GM12878 (cell line): Measurements from ENCODE around the gene IMPACT. TPM values are rescaled to one million over a fixed set of nuclear protein-coding genes. Genes with fewer than 3 reads are reported as not detected.

Experiments
- ATAC-seq: fragments of 200-7000 bp; cut with Tn5 transposase; 3 replicates; pipeline ENCODE4 v1.9.1; 2020; ENCODE audit warnings: mild to moderate bottlenecking, moderate library complexity
- BruUV-seq: library from RNA; stranded (reverse); fragments of 400-500 nt; replicated peaks from 2 replicates; lab custom pipeline; 2021; lab: Mats Ljungman, UMichigan
- CTCF ChIA-PET: fragments of 300-600 bp; sonication (Branson Sonifier 250); formaldehyde crosslinking; extraction: SDS; loops from one replicate; lab custom pipeline; 2021; ENCODE audit warnings: inconsistent platforms; lab: Yijun Ruan, JAX
- POLR2A ChIA-PET: fragments of 350-600 bp; formaldehyde crosslinking; extraction: SDS; loops from one replicate; lab custom pipeline; 2021; ENCODE audit warnings: inconsistent platforms; lab: Charles Lee
- RAD21 ChIA-PET: fragments of 300-600 bp; sonication (Branson Sonifier 250); formaldehyde crosslinking; loops from one replicate; lab custom pipeline; 2023; ENCODE audit warnings: antibody characterized with exemption; ENCODE audit not compliant: unreplicated experiment; lab: Charles Lee
- SMC1A ChIA-PET: fragments of 300-600 bp; sonication (Branson Sonifier 250); formaldehyde crosslinking; loops from one replicate; lab custom pipeline; 2023; ENCODE audit not compliant: unreplicated experiment, uncharacterized antibody; lab: Charles Lee
- DNase-seq: peaks from one replicate; pipeline ENCODE4 v3.0.0-alpha.2; 2011; ENCODE audit warnings: low read depth, low spot score
- FAIRE-seq: peaks from 3 replicates; lab custom pipeline; 2011; peaks lifted over from hg19 to GRCh38; lab: Jason Lieb, UNC
- H2AFZ ChIP-seq: 2 replicates; pipeline ENCODE4 v1.6.0; 2011; ENCODE audit warnings: low read depth, low read length, control low read depth; ENCODE audit not compliant: control insufficient read depth
- H3K27ac ChIP-seq: 2 replicates; pipeline ENCODE4 v1.5.1; 2011; ENCODE audit warnings: control low read depth; ENCODE audit not compliant: control insufficient read depth, insufficient read depth
- H3K27me3 ChIP-seq, 2 experiments: replicated peaks in 1 of 2; 2 replicates each; pipeline versions ENCODE4 v1.6.0 to v1.6.1; 2011; ENCODE audit warnings: low read length in 1 of 2; ENCODE audit not compliant: control insufficient read depth in 2 of 2, insufficient read depth in 2 of 2
- H3K36me3 ChIP-seq, 2 experiments: 2 replicates each; pipeline ENCODE4 v1.5.1; 2011; ENCODE audit warnings: low read length in 1 of 2; ENCODE audit not compliant: control insufficient read depth in 2 of 2, insufficient read depth in 2 of 2
- H3K4me1 ChIP-seq: 2 replicates; pipeline ENCODE4 v1.6.1; 2011; ENCODE audit warnings: mild to moderate bottlenecking, low read length, moderate library complexity, mixed read lengths; ENCODE audit not compliant: control insufficient read depth, insufficient read depth
- H3K4me2 ChIP-seq: 2 replicates; pipeline ENCODE4 v1.6.0; 2011; ENCODE audit warnings: control low read depth; ENCODE audit not compliant: control insufficient read depth, insufficient read depth
- H3K4me3 ChIP-seq: fragments of 200-600 bp; sonication (generic); 2 replicates; pipeline ENCODE4 v1.5.1; 2016
- H3K79me2 ChIP-seq: 2 replicates; pipeline ENCODE4 v1.6.0; 2011; ENCODE audit warnings: low read length; ENCODE audit not compliant: control insufficient read depth, insufficient read depth
- H3K9ac ChIP-seq: 2 replicates; pipeline ENCODE4 v1.8.0; 2011; ENCODE audit warnings: low read length, control low read depth, mixed read lengths; ENCODE audit not compliant: control insufficient read depth, insufficient read depth
- H3K9me3 ChIP-seq: replicated peaks from 3 replicates; pipeline ENCODE4 v1.5.1; 2011; ENCODE audit warnings: mild to moderate bottlenecking, low read length; ENCODE audit not compliant: control insufficient read depth, insufficient read depth
- H4K20me1 ChIP-seq: 2 replicates; pipeline ENCODE4 v1.6.0; 2011; ENCODE audit not compliant: control insufficient read depth, insufficient read depth
- ATF7 ChIP-seq: fragments of 450-650 bp; IDR thresholded peaks from 2 replicates; pipeline ENCODE4 v1.6.1; 2016; ENCODE audit warnings: low read depth, mild to moderate bottlenecking
- BHLHE40 ChIP-seq, 2 experiments: fragments of 450-650 bp in 1 of 2; IDR thresholded peaks; 2 replicates each; pipeline ENCODE4 v1.6.1; 2011 to 2017; ENCODE audit warnings: low read depth in 2 of 2, borderline replicate concordance in 1 of 2, improper control_type of control experiment in 1 of 2, low read length in 1 of 2, mild to moderate bottlenecking in 1 of 2
- CBFB ChIP-seq: IDR thresholded peaks from 2 replicates; pipeline ENCODE4 v1.6.1; 2016; ENCODE audit warnings: antibody characterized with exemption, low read depth
- CBX3 ChIP-seq: fragments of 200-600 bp; sonication (generic); IDR thresholded peaks from 2 replicates; pipeline ENCODE4 v1.6.1; 2016; ENCODE audit warnings: low read depth, borderline replicate concordance
- CHD2 ChIP-seq: IDR thresholded peaks from 2 replicates; pipeline ENCODE4 v1.6.1; 2011; ENCODE audit warnings: low read depth, low read length, improper control_type of control experiment, borderline replicate concordance
- JUNB ChIP-seq: IDR thresholded peaks from 2 replicates; pipeline ENCODE4 v1.6.1; 2016; ENCODE audit warnings: antibody characterized with exemption, mild to moderate bottlenecking
- MTA2 ChIP-seq: fragments of 450-650 bp; IDR thresholded peaks from 2 replicates; pipeline ENCODE4 v1.6.1; 2016; ENCODE audit warnings: low read depth, mild to moderate bottlenecking, moderate library complexity
- MYC ChIP-seq: IDR thresholded peaks from 2 replicates; pipeline ENCODE4 v1.6.1; 2011; ENCODE audit warnings: mild to moderate bottlenecking, low read length, moderate library complexity, inconsistent platforms; ENCODE audit not compliant: insufficient read depth, insufficient replicate concordance, insufficient read length, severe bottlenecking
- TBL1XR1 ChIP-seq: IDR thresholded peaks from 2 replicates; pipeline ENCODE4 v1.6.1; 2012; ENCODE audit warnings: low read depth, low read length, improper control_type of control experiment
- YBX1 ChIP-seq: fragments of 450-650 bp; IDR thresholded peaks from 2 replicates; pipeline ENCODE4 v1.6.1; 2016; ENCODE audit warnings: antibody characterized with exemption
- YY1 ChIP-seq: IDR thresholded peaks from 2 replicates; pipeline ENCODE4 v1.6.1; 2011; ENCODE audit warnings: low read depth, mild to moderate bottlenecking, low read length
- WGBS: methylation state at CpG from one replicate; pipeline ENCODE4 v1.1.6; 2016; ENCODE audit warnings: low lambda C conversion rate; ENCODE audit not compliant: insufficient replicate concordance, insufficient coverage; ENCODE audit errors: missing lambda C conversion rate; 5-methylcytosine and 5-hydroxymethylcytosine counted together
- in situ Hi-C: fragments of 300-500 bp; cut with MboI; formaldehyde crosslinking; loops from 9 replicates; pipeline ENCODE4 v1.14.3; 2018; ENCODE audit warnings: mixed read lengths
- intact Hi-C: fragments of 100-400 bp; cut with micrococcal nuclease; formaldehyde crosslinking; loops from one replicate; pipeline ENCODE4 v1.14.2; 2022; ENCODE audit not compliant: unreplicated experiment
- polyA plus RNA-seq, 11 experiments: library from polyadenylated mRNA; depleted of rRNA in 4 of 11; unstranded in 6 of 11; stranded (reverse) in 5 of 11; fragments of >200 nt; fragmentation: Nextera tagmentation in 4 of 11; fragmentation: Illumina TruSeq in 1 of 11; extraction: Ambion mirVana in 4 of 11; extraction: Trizol in 1 of 11; gene quantifications; 1 replicate in 1 of 11; 2 replicates in 10 of 11; pipeline versions ENCODE4 v1.2.1 to v1.2.3, GENCODE V29; 2011 to 2016; ENCODE audit warnings: inconsistent platforms in 2 of 11, missing spikeins in 2 of 11, low read depth in 1 of 11
- total RNA-seq, 4 experiments: library from RNA; depleted of rRNA in 3 of 4; stranded (reverse); fragments of >200 nt in 3 of 4; fragmentation: Illumina TruSeq in 1 of 4; extraction: Trizol in 1 of 4; gene quantifications; 2 replicates each; pipeline versions ENCODE4 v1.2.1 to v1.2.3, GENCODE V29; 2013 to 2021
- TF ChIP-seq, protein P1 (sequence below), 3 experiments: IDR thresholded peaks in 2 of 3; conservative IDR thresholded peaks in 1 of 3; 2 replicates each; pipeline ENCODE4 v1.5.1; 2011; ENCODE audit warnings: low read depth in 3 of 3, low read length in 3 of 3, mild to moderate bottlenecking in 3 of 3, control low read depth in 2 of 3, moderate library complexity in 2 of 3, inconsistent platforms in 1 of 3, mixed read lengths in 1 of 3; ENCODE audit not compliant: control insufficient read depth in 2 of 3, insufficient read depth in 1 of 3; ENCODE audit errors: extremely low read depth in 1 of 3
- TF ChIP-seq, protein P2 (sequence below): IDR thresholded peaks from 2 replicates; pipeline ENCODE4 v1.6.1; 2012; ENCODE audit warnings: low read depth, low read length, improper control_type of control experiment

Gene IMPACT
- total and polyA plus RNA-seq, 10 of the 15 experiments (the other 5 are each of a cell fraction or from before 2014, with no cell fraction given) = 0.10 to 0.84 (median 0.53) TPM

DNA sequence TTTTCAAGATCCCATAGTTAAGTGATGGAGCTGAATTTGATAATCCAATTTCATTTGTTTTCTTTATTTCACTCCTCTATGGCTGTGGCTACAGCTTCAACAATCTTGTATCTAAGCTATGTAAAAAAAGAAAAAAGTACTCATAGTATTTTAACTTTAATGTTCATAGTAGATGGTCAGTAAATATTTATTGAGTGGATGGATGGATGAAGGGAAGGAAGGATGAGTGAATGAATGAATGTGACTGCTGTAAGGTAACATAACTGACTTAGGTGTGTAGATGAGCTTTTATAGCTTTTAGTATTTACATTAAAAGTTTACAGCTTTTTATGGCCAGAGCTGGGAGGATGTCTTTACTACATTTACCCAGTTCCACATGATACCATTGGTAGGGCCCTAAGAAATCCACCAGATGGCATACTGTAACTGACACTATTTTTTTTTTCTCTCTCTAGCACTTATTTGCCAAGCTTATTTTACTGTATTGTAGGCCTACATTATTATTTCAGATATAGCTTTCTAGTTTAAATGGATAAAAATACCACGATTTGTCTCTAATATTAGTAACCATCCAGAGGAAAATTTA is 20.6 kb downstream of the IMPACT start:
- ChIA-PET RAD21 (interaction anchor here (0.6 to 1.2 kb wide), 3 partner anchors 42 to 1937 kb away, joined by 3 to 4 read pairs (median 3); no protein-coding TSS in a partner anchor), SMC1A (interaction anchor here (0.6 to 1.4 kb wide), 6 partner anchors 13 to 147 kb away, joined by 3 to 5 read pairs (median 3); partner anchors contain the start of gene HRH4)
- TF ChIP-seq, protein P1, sequence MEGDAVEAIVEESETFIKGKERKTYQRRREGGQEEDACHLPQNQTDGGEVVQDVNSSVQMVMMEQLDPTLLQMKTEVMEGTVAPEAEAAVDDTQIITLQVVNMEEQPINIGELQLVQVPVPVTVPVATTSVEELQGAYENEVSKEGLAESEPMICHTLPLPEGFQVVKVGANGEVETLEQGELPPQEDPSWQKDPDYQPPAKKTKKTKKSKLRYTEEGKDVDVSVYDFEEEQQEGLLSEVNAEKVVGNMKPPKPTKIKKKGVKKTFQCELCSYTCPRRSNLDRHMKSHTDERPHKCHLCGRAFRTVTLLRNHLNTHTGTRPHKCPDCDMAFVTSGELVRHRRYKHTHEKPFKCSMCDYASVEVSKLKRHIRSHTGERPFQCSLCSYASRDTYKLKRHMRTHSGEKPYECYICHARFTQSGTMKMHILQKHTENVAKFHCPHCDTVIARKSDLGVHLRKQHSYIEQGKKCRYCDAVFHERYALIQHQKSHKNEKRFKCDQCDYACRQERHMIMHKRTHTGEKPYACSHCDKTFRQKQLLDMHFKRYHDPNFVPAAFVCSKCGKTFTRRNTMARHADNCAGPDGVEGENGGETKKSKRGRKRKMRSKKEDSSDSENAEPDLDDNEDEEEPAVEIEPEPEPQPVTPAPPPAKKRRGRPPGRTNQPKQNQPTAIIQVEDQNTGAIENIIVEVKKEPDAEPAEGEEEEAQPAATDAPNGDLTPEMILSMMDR (IDR thresholded peaks at IDR 0.05 in 2 of 3, conservative IDR thresholded peaks at IDR 0.05 in 1 of 3; ENCODE audit: control insufficient read depth in 2 of 3, extremely low read depth in 1 of 3, insufficient read depth in 1 of 3, low read depth in 3 of 3, low read length in 3 of 3) = 0 out of 6 replicates have a peak, but pooled peaks of 2 of the 3 experiments have one; percentile 0 to 17
- no peak for TF ChIP-seq YY1
- TF ChIP-seq, all 136 proteins: peak for 1
- no TSS peak for BruUV-seq
- POLR2A ChIA-PET = no interaction called here
- Histone ChIP-seq H4K20me1 (no peaks in the 10 kb centered on the region), H3K27ac (no peak overlapping the region), H3K79me2 (no peaks in the 10 kb centered on the region), H3K4me3 (no peak overlapping the region), H3K27me3 (no peaks in the 10 kb centered on the region), H3K9ac (no peak overlapping the region), H2AFZ (no peak overlapping the region), H3K36me3 (no peaks in the 10 kb centered on the region), H3K4me1 (peaks cover 14% of the 10 kb centered on the region), H3K4me2 (0 out of 2 replicates have a peak overlapping the region, but pooled peaks have one; percentile 23), H3K9me3 (no peaks in the 10 kb centered on the region)
- intact Hi-C loops = no loop called here
- 10% methylated on average over 1 of the region's 1 CpG for WGBS
- in situ Hi-C loops = no loop called here
- no peak for DNase-seq
- CTCF ChIA-PET = interaction anchor here (0.6 to 1.7 kb wide), 5 partner anchors 40 to 101 kb away, joined by 3 to 12 read pairs (median 4); no protein-coding TSS in a partner anchor
- no peak for FAIRE-seq
- ATAC-seq = peak; percentile 59

DNA sequence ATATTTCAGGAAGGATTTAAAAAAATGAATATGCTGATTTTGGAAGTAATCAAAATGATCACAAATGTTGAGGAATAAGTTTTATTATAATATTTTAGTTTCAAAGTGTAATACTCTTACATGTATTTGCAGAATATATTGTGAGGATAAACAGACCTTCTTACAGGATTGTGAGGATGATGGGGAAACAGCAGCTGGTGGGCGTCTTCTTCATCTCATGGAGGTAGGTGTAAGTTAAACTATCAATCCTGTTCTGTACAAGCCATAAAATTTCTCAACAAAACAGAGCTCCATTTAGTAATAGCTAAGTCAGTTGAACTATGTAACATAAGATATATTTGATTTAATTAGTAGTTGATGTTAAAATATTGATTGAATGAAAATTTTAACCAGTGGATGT is 21.5 kb downstream of the IMPACT start:
- Histone ChIP-seq H3K9me3 (no peaks in the 10 kb centered on the region), H3K4me3 (no peak overlapping the region), H3K79me2 (no peaks in the 10 kb centered on the region), H3K9ac (no peak overlapping the region), H4K20me1 (no peaks in the 10 kb centered on the region), H2AFZ (no peak overlapping the region), H3K27me3 (no peaks in the 10 kb centered on the region), H3K4me1 (peaks cover 14% of the 10 kb centered on the region), H3K4me2 (no peak overlapping the region), H3K27ac (no peak overlapping the region), H3K36me3 (no peaks in the 10 kb centered on the region)
- FAIRE-seq (no peak), DNase-seq (no peak), ATAC-seq (no peak)
- ChIA-PET RAD21 (interaction anchor here (1.2 kb wide), 1 partner anchor 1936 kb away, joined by 3 read pairs; no protein-coding TSS in a partner anchor), SMC1A (interaction anchor here (1.1 to 1.4 kb wide), 2 partner anchors 12 to 45 kb away, joined by 3 read pairs; partner anchors contain the start of gene HRH4), CTCF (interaction anchor here (1.4 to 1.7 kb wide), 2 partner anchors 42 to 87 kb away, joined by 4 to 12 read pairs; no protein-coding TSS in a partner anchor), POLR2A (no interaction called here)
- 43% methylated on average over 1 of the region's 1 CpG for WGBS
- no TSS peak for BruUV-seq
- in situ Hi-C loops (no loop called here), intact Hi-C loops (no loop called here)
- TF ChIP-seq BHLHE40 (IDR thresholded peaks at IDR 0.05; ENCODE audit: borderline replicate concordance in 1 of 2, low read depth in 2 of 2, low read length in 1 of 2) (no peak), CBFB (no peak), ATF7 (no peak), YY1 (no peak), JUNB (no peak), CBX3 (no peak), TBL1XR1 (no peak), MYC (no peak), MTA2 (no peak), YBX1 (no peak), CHD2 (no peak)
- TF ChIP-seq, protein P2, sequence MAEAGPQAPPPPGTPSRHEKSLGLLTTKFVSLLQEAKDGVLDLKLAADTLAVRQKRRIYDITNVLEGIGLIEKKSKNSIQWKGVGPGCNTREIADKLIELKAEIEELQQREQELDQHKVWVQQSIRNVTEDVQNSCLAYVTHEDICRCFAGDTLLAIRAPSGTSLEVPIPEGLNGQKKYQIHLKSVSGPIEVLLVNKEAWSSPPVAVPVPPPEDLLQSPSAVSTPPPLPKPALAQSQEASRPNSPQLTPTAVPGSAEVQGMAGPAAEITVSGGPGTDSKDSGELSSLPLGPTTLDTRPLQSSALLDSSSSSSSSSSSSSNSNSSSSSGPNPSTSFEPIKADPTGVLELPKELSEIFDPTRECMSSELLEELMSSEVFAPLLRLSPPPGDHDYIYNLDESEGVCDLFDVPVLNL = no peak
